Endothelial cell of umbilical vein (primary cell): ENCODE results near the gene ATP5PO. TPM values are rescaled to one million over a fixed set of nuclear protein-coding genes. Genes with fewer than 3 reads are reported as not detected.
A peak's percentile ranks its signal among the peaks of the same experiment; 100 is the strongest.

ENCODE experiments used
- BruUV-seq: library from RNA; stranded (reverse); fragments of 400-500 nt; replicated peaks from 2 replicates; lab custom pipeline; 2021; lab: Mats Ljungman, UMichigan
- CTCF ChIA-PET: fragments of 300-600, 350-600 bp; sonication (Branson Sonifier 250); formaldehyde crosslinking; loops from one replicate; lab custom pipeline; 2021; ENCODE audit warnings: antibody characterized with exemption, inconsistent platforms; lab: Charles Lee
- POLR2A ChIA-PET: fragments of 300-600, 350-600 bp; sonication (Branson Sonifier 250); formaldehyde crosslinking; loops from one replicate; lab custom pipeline; 2021; ENCODE audit warnings: antibody characterized with exemption, inconsistent platforms; lab: Charles Lee
- DNase-seq: peaks from one replicate; pipeline ENCODE4 v3.0.0-alpha.2; 2011; ENCODE audit warnings: low read depth, low spot score
- FAIRE-seq: peaks from 2 replicates; lab custom pipeline; 2011; peaks lifted over from hg19 to GRCh38; lab: Jason Lieb, UNC
- H2AFZ ChIP-seq: 2 replicates; pipeline ENCODE4 v1.6.0; 2012; ENCODE audit warnings: low read depth, low read length, control low read depth, inconsistent platforms
- H3K27ac ChIP-seq: 2 replicates; pipeline ENCODE4 v1.5.1; 2011; ENCODE audit warnings: low read depth, mild to moderate bottlenecking, control low read depth, low read length, moderate library complexity; ENCODE audit not compliant: insufficient read depth
- H3K27me3 ChIP-seq, 2 experiments: 2 replicates each; pipeline versions ENCODE4 v1.6.0 to v1.6.1; 2011; ENCODE audit warnings: low read length in 2 of 2, mixed read lengths in 1 of 2; ENCODE audit not compliant: control insufficient read depth in 2 of 2, insufficient read depth in 2 of 2
- H3K36me3 ChIP-seq, 2 experiments: 2 replicates in 1 of 2; 3 replicates in 1 of 2; pipeline ENCODE4 v1.5.1; 2011; ENCODE audit warnings: low read length in 2 of 2, mild to moderate bottlenecking in 1 of 2, moderate library complexity in 1 of 2; ENCODE audit not compliant: control insufficient read depth in 2 of 2, insufficient read depth in 2 of 2; ENCODE audit errors: extremely low read depth in 1 of 2
- H3K4me1 ChIP-seq: 3 replicates; pipeline ENCODE4 v1.5.1; 2011; ENCODE audit warnings: mild to moderate bottlenecking, low read length; ENCODE audit not compliant: control insufficient read depth, insufficient read depth; ENCODE audit errors: extremely low read depth
- H3K4me2 ChIP-seq: 2 replicates; pipeline ENCODE4 v1.6.1; 2011; ENCODE audit warnings: low read length, control low read depth, mixed read lengths; ENCODE audit not compliant: insufficient read depth
- H3K4me3 ChIP-seq, 3 experiments: fragments of 200-600 bp in 1 of 3; sonication (generic), shearing (Covaris generic) in 1 of 3; replicated peaks in 1 of 3; 2 replicates each; pipeline ENCODE4 v1.5.1; 2011 to 2016; ENCODE audit warnings: control low read depth in 3 of 3, low read length in 3 of 3, mild to moderate bottlenecking in 2 of 3, inconsistent platforms in 1 of 3, low read depth in 1 of 3, moderate library complexity in 1 of 3; ENCODE audit not compliant: insufficient read depth in 1 of 3
- H3K79me2 ChIP-seq: 2 replicates; pipeline ENCODE4 v1.6.0; 2012; ENCODE audit warnings: low read length, inconsistent platforms; ENCODE audit not compliant: control insufficient read depth, insufficient read depth
- H3K9ac ChIP-seq: replicated peaks from 2 replicates; pipeline ENCODE3; 2011; ENCODE audit warnings: low read length, control low read depth; ENCODE audit not compliant: insufficient read depth; ENCODE audit errors: extremely low read depth
- H3K9me1 ChIP-seq: replicated peaks from 3 replicates; pipeline ENCODE4 v1.6.0; 2011; ENCODE audit warnings: mild to moderate bottlenecking, low read length; ENCODE audit not compliant: control insufficient read depth, insufficient read depth; ENCODE audit errors: extremely low read depth
- H3K9me3 ChIP-seq: replicated peaks from 2 replicates; pipeline ENCODE4 v1.5.1; 2012; ENCODE audit warnings: low read length, inconsistent platforms; ENCODE audit not compliant: control insufficient read depth, insufficient read depth
- H4K20me1 ChIP-seq: replicated peaks from 2 replicates; pipeline ENCODE3; 2011; ENCODE audit warnings: mild to moderate bottlenecking, low read length; ENCODE audit not compliant: control insufficient read depth, insufficient read depth; ENCODE audit errors: extremely low read depth
- EZH2 ChIP-seq: IDR thresholded peaks from 2 replicates; pipeline ENCODE4 v1.6.1; 2012; ENCODE audit warnings: borderline replicate concordance, low read depth, mild to moderate bottlenecking, moderate library complexity, low read length, inconsistent platforms; ENCODE audit not compliant: severe bottlenecking
- FOS ChIP-seq: IDR thresholded peaks from 2 replicates; pipeline ENCODE4 v1.6.1; 2011; ENCODE audit warnings: mild to moderate bottlenecking, low read length, moderate library complexity, borderline replicate concordance; ENCODE audit not compliant: insufficient read depth
- GATA2 ChIP-seq: IDR thresholded peaks from 2 replicates; pipeline ENCODE4 v1.7.0; 2011; ENCODE audit warnings: low read depth, mild to moderate bottlenecking, moderate library complexity, mixed read lengths, low read length; ENCODE audit not compliant: insufficient read length, insufficient read depth
- JUN ChIP-seq: IDR thresholded peaks from 2 replicates; pipeline ENCODE4 v1.6.1; 2011; ENCODE audit warnings: borderline replicate concordance, low read depth; ENCODE audit not compliant: insufficient read length, insufficient read depth
- MYC ChIP-seq: IDR thresholded peaks from one replicate; pipeline ENCODE4 v1.6.1; 2011; ENCODE audit warnings: mild to moderate bottlenecking, low read depth, low read length
- POLR2A ChIP-seq: IDR thresholded peaks from 2 replicates; pipeline ENCODE4 v1.6.1; 2012; ENCODE audit warnings: low read depth, mild to moderate bottlenecking, control low read depth, low read length
- POLR2AphosphoS5 ChIP-seq: IDR thresholded peaks from 2 replicates; pipeline ENCODE4 v1.6.1; 2012; ENCODE audit warnings: low read depth, mild to moderate bottlenecking, control low read depth, low read length, moderate library complexity; ENCODE audit not compliant: insufficient read depth
- dilution Hi-C: fragments of 300-500 bp; cut with MboI; formaldehyde crosslinking; loops from one replicate; pipeline ENCODE4 v1.15.0; 2019; ENCODE audit warnings: low sequenced_read_pairs; ENCODE audit not compliant: extremely low pct_ligation_motif_present
- intact Hi-C: fragments of 100-400 bp; cut with micrococcal nuclease; formaldehyde crosslinking; loops from one replicate; pipeline ENCODE4 v1.10.0; 2022
- polyA plus RNA-seq, 4 experiments: library from polyadenylated mRNA; depleted of rRNA in 3 of 4; stranded (reverse) in 3 of 4; unstranded in 1 of 4; fragments of >200 nt; gene quantifications; 2 replicates each; pipeline versions ENCODE4 v1.2.1 to v1.2.3, GENCODE V29; 2011 to 2012; ENCODE audit warnings: missing spikeins in 1 of 4
- total RNA-seq: library from RNA; stranded (reverse); gene quantifications from 2 replicates; pipeline ENCODE4 v1.2.3, GENCODE V29; 2021
- TF ChIP-seq, protein P1 (sequence below): IDR thresholded peaks from 2 replicates; pipeline ENCODE4 v1.6.1; 2011; ENCODE audit not compliant: insufficient read depth, insufficient read length
- TF ChIP-seq, protein P2 (sequence below), 2 donors: IDR thresholded peaks; 1 replicate in 1 of 2; 2 replicates in 1 of 2; pipeline ENCODE4 v1.5.1; 2011; ENCODE audit warnings: low read length in 2 of 2, mild to moderate bottlenecking in 2 of 2, moderate library complexity in 2 of 2, control low read depth in 1 of 2, inconsistent platforms in 1 of 2, low read depth in 1 of 2; ENCODE audit not compliant: insufficient read depth in 1 of 2; ENCODE audit errors: extremely low read depth in 1 of 2

The ATP5PO gene
- total and polyA plus RNA-seq, 2 donors (not counting 3 experiments of a cell fraction or from before 2014, with no cell fraction given) = 187 to 207 TPM

DNA sequence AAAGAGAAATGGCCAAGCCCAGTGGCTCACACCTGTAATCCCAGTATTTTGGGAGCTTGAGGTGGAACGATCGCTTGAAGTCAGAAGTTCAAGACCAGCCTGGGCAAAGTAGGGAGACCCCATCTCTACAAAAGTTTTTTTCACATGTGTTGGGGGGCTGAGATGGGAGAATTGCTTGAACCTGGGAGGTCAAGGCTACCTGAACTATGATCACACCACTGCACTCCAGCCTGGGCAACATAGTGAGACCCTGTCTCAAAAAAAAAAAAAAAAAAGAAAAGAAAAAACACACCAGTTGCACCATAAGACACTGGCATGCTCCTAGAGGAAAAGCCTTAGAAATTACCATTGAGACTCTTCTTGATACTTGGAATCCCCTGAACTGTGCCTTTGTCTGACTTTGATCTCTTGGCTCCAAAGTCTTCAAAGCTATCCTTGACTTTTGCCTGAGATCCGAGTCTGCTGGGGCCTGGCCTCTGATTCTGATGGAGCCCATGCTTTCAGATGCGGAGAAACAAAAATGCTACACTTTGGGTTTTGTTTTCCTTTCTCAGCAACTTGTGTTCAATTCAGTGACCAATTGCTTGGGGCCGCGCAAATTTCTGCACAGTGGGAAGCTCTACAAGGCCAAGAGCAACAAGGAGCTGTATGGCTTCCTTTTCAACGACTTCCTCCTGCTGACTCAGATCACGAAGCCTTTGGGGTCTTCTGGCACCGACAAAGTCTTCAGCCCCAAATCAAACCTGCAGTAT lies 33.7 kb downstream of the ATP5PO start:
- H3K27me3 ChIP-seq = peaks cover 4 to 6% of the 10 kb centered on the region in 2 experiments
- dilution Hi-C loops = no loop called here
- H3K27ac ChIP-seq = no peak overlapping the region
- no peak overlapping the region for H3K4me2 ChIP-seq
- H2AFZ ChIP-seq = no peak overlapping the region
- BruUV-seq = no TSS peak
- no peaks in the 10 kb centered on the region for H3K36me3 ChIP-seq
- POLR2A ChIA-PET = no interaction called here
- H3K9me3 ChIP-seq = no peaks in the 10 kb centered on the region
- no peaks in the 10 kb centered on the region for H3K9me1 ChIP-seq
- DNase-seq = peak; percentile 27
- H3K79me2 ChIP-seq = no peaks in the 10 kb centered on the region
- no peak overlapping the region for H3K9ac ChIP-seq
- no peaks in the 10 kb centered on the region for H4K20me1 ChIP-seq
- no peak overlapping the region for H3K4me3 ChIP-seq
- TF ChIP-seq POLR2AphosphoS5 = no peak
- no peak for TF ChIP-seq MYC
- no peak for TF ChIP-seq JUN
- TF ChIP-seq POLR2A = no peak
- no peak for TF ChIP-seq FOS
- TF ChIP-seq, protein P1, sequence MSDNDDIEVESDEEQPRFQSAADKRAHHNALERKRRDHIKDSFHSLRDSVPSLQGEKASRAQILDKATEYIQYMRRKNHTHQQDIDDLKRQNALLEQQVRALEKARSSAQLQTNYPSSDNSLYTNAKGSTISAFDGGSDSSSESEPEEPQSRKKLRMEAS = no peak
- TF ChIP-seq GATA2 = no peak
- TF ChIP-seq, protein P2, sequence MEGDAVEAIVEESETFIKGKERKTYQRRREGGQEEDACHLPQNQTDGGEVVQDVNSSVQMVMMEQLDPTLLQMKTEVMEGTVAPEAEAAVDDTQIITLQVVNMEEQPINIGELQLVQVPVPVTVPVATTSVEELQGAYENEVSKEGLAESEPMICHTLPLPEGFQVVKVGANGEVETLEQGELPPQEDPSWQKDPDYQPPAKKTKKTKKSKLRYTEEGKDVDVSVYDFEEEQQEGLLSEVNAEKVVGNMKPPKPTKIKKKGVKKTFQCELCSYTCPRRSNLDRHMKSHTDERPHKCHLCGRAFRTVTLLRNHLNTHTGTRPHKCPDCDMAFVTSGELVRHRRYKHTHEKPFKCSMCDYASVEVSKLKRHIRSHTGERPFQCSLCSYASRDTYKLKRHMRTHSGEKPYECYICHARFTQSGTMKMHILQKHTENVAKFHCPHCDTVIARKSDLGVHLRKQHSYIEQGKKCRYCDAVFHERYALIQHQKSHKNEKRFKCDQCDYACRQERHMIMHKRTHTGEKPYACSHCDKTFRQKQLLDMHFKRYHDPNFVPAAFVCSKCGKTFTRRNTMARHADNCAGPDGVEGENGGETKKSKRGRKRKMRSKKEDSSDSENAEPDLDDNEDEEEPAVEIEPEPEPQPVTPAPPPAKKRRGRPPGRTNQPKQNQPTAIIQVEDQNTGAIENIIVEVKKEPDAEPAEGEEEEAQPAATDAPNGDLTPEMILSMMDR (IDR thresholded peaks at IDR 0.05; ENCODE audit: extremely low read depth in 1 of 2, insufficient read depth in 1 of 2, low read depth in 1 of 2, low read length in 2 of 2) = no peak
- TF ChIP-seq EZH2 = no peak
- FAIRE-seq = peak; percentile 40
- CTCF ChIA-PET = interaction anchor here (0.7 to 1.2 kb wide), 3 partner anchors 12 to 20 kb away, joined by 3 to 4 read pairs (median 3); no protein-coding TSS in a partner anchor
- H3K4me1 ChIP-seq = peaks cover 4% of the 10 kb centered on the region
- intact Hi-C loops = no loop called here
